CD8-positive, alpha-beta memory T cell (primary cell): ENCODE results near the gene MAP3K4. TPM values are rescaled to one million over a fixed set of nuclear protein-coding genes. Genes with fewer than 3 reads are reported as not detected.

ENCODE experiments used
- CTCF ChIA-PET: fragments of 350-600 bp; sonication (Branson Sonifier 250); formaldehyde crosslinking; loops from one replicate; lab custom pipeline; 2021; ENCODE audit warnings: antibody characterized with exemption; lab: Charles Lee
- POLR2A ChIA-PET: fragments of 350-600 bp; sonication (Branson Sonifier 250); formaldehyde crosslinking; loops from one replicate; lab custom pipeline; 2021; ENCODE audit warnings: antibody characterized with exemption; lab: Charles Lee
- DNase-seq, 5 donors: peaks; one replicate each; pipeline versions ENCODE4 v3.0.0 to v3.0.0-alpha.2; 2020 to 2022; ENCODE audit warnings: mixed read lengths in 1 of 5
- H3K27ac ChIP-seq: one replicate; pipeline ENCODE4 v1.7.0; 2013; ENCODE audit warnings: low read depth, mild to moderate bottlenecking, low read length, moderate library complexity
- H3K27me3 ChIP-seq: 2 replicates; pipeline ENCODE4 v1.7.0; 2013; ENCODE audit warnings: low read length, mild to moderate bottlenecking; ENCODE audit not compliant: insufficient read depth, poor library complexity, severe bottlenecking
- H3K36me3 ChIP-seq: 2 replicates; pipeline ENCODE4 v1.7.0; 2013; ENCODE audit warnings: mild to moderate bottlenecking, low read length, moderate library complexity; ENCODE audit not compliant: insufficient read depth
- H3K4me1 ChIP-seq: 2 replicates; pipeline ENCODE4 v1.7.0; 2013; ENCODE audit warnings: mild to moderate bottlenecking, low read length, moderate library complexity; ENCODE audit not compliant: insufficient read depth
- H3K4me3 ChIP-seq: 2 replicates; pipeline ENCODE4 v1.7.0; 2013; ENCODE audit warnings: mild to moderate bottlenecking, low read length
- H3K9me3 ChIP-seq: 2 replicates; pipeline ENCODE4 v1.7.0; 2013; ENCODE audit warnings: mild to moderate bottlenecking, low read length
- H3K27ac Mint-ChIP-seq, 8 donors: one replicate each; pipeline ENCODE4 v1.8.0; 2020 to 2021; ENCODE audit warnings: mixed read lengths in 8 of 8, mild to moderate bottlenecking in 6 of 8, inconsistent platforms in 3 of 8, moderate library complexity in 3 of 8
- H3K27me3 Mint-ChIP-seq, 2 donors: one replicate each; pipeline ENCODE4 v1.8.0; 2020 to 2021; ENCODE audit warnings: mixed read lengths in 2 of 2, mild to moderate bottlenecking in 1 of 2, moderate library complexity in 1 of 2
- H3K36me3 Mint-ChIP-seq, 3 donors: one replicate each; pipeline ENCODE4 v1.8.0; 2020 to 2021; ENCODE audit warnings: mixed read lengths in 3 of 3, inconsistent platforms in 1 of 3, mild to moderate bottlenecking in 1 of 3
- H3K4me1 Mint-ChIP-seq, 3 donors: one replicate each; pipeline ENCODE4 v1.8.0; 2020 to 2021; ENCODE audit warnings: mixed read lengths in 3 of 3, inconsistent platforms in 1 of 3, mild to moderate bottlenecking in 1 of 3
- H3K4me3 Mint-ChIP-seq, 7 donors: one replicate each; pipeline ENCODE4 v1.8.0; 2020 to 2021; ENCODE audit warnings: mixed read lengths in 7 of 7, mild to moderate bottlenecking in 6 of 7, moderate library complexity in 4 of 7, inconsistent platforms in 2 of 7
- H3K9me3 Mint-ChIP-seq, 5 donors: one replicate each; pipeline ENCODE4 v1.8.0; 2020 to 2022; ENCODE audit warnings: mixed read lengths in 5 of 5, mild to moderate bottlenecking in 3 of 5, moderate library complexity in 2 of 5, inconsistent platforms in 1 of 5
- polyA plus RNA-seq: library from polyadenylated mRNA; unstranded; fragments of 300-500 nt; fragmentation: Illumina TruSeq; gene quantifications from one replicate; pipeline ENCODE4 v1.2.3, GENCODE V29; 2021
- total RNA-seq, 2 experiments: library from RNA; stranded (reverse); gene quantifications; one replicate each; pipeline ENCODE4 v1.2.3, GENCODE V29; 2021

Gene MAP3K4
- total and polyA plus RNA-seq, 3 experiments from 2014 or later, result 13.0 to 46.2 (median 43.5) TPM

GRCh38 chr6:161105408-161105807, 113.8 kb downstream of the MAP3K4 start:
- H3K36me3 Mint-ChIP-seq, result peaks cover 29 to 90% (median 45%) of the 10 kb centered on the region in 3 donors
- DNase-seq, result no peak
- H3K27ac Mint-ChIP-seq, result peak overlapping the region in 2 of 8 donors; percentile 3 to 70
- Histone ChIP-seq H3K4me3 (no peak overlapping the region), H3K9me3 (no peaks in the 10 kb centered on the region), H3K36me3 (peaks cover 16% of the 10 kb centered on the region), H3K4me1 (no peaks in the 10 kb centered on the region), H3K27me3 (no peaks in the 10 kb centered on the region), H3K27ac (no peak overlapping the region)
- peaks cover 0 to 2% of the 10 kb centered on the region in 2 donors for H3K27me3 Mint-ChIP-seq
- ChIA-PET CTCF (no interaction called here), POLR2A (no interaction called here)
- no peaks in the 10 kb centered on the region for H3K9me3 Mint-ChIP-seq
- H3K4me1 Mint-ChIP-seq, result no peaks in the 10 kb centered on the region
- H3K4me3 Mint-ChIP-seq, result no peak overlapping the region

DNA sequence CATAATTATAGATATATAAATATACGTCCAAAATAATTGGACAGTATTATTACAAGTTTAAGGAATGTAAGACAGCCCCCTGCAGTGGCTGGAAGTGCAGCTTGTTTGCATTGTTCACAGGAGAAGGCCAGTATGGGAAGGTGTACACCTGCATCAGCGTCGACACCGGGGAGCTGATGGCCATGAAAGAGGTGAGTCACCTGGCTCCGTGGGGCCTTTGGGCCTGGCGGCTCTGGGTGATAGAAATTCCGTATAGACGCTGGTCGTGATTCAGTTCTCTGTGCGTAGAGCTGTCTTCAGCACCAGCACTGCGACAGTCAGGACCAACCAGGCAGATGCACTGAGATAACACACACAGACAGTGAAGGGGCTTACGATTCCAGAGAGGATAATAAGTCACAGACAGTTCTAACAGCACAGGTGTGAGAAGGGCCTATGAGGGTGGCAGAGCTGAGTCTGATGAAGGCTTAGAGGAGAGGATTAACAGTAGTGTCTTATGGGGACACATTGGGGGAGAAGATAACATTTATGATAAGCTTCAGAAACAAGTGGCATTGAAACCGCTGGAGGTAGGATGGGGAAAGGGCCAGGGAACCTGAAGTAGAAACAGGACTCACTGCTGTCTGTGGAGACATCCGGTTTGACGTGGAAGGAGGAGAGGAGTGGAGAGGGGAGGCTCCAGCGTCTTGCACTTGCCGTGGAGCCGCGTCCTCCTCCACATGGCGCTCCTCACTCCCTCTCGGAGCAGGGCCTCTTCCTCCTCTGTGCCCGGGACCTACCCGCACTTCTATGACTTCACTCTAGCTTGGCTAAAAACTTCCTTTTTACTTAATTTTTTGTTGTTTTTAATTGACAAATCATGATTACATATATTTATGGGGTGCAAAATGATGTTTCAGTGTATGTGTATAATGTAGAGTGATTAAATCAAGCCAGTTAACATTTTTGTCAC, 116.5 kb downstream of the MAP3K4 start:
- no peak overlapping the region for H3K4me3 ChIP-seq
- H3K4me3 Mint-ChIP-seq, result no peak overlapping the region
- H3K9me3 ChIP-seq, result no peaks in the 10 kb centered on the region
- POLR2A ChIA-PET, result no interaction called here
- H3K9me3 Mint-ChIP-seq, result no peaks in the 10 kb centered on the region
- peaks cover 31 to 95% (median 53%) of the 10 kb centered on the region in 3 donors for H3K36me3 Mint-ChIP-seq
- no peaks in the 10 kb centered on the region for H3K4me1 ChIP-seq
- H3K27ac Mint-ChIP-seq, result peak overlapping the region in 2 of 8 donors; percentile 2 to 26
- H3K27me3 Mint-ChIP-seq, result peaks cover 0 to 2% of the 10 kb centered on the region in 2 donors
- H3K4me1 Mint-ChIP-seq, result peaks cover 6 to 13% (median 12%) of the 10 kb centered on the region in 3 donors
- peaks cover 35% of the 10 kb centered on the region for H3K36me3 ChIP-seq
- CTCF ChIA-PET, result no interaction called here
- H3K27ac ChIP-seq, result no peak overlapping the region
- DNase-seq, result no peak
- H3K27me3 ChIP-seq, result no peaks in the 10 kb centered on the region

DNA sequence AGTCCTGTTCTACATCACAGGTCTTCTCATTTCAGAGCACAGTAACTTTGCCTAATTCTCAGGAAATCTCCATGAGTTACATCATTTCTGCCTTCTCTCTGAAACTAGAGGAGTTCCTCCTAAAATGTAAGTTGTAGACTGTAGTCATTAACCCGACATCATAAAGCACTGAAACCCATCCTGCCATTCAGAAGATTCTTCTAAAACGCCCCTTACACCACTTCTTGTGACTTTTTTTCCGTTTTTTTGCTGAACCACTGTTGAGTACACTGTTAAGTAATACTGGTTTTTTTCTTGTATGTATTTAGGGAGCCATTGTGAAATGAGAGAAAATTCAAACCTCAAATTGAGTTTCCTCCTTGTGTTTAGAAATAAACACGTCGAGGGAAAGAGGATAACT, 117.3 kb downstream of the MAP3K4 start:
- Histone ChIP-seq H3K36me3 (peaks cover 35% of the 10 kb centered on the region), H3K9me3 (no peaks in the 10 kb centered on the region), H3K27ac (no peak overlapping the region), H3K4me3 (no peak overlapping the region), H3K27me3 (no peaks in the 10 kb centered on the region), H3K4me1 (no peaks in the 10 kb centered on the region)
- no peak for DNase-seq
- POLR2A ChIA-PET, result no interaction called here
- Mint-ChIP-seq H3K27ac (peak overlapping the region in 2 of 8 donors; percentile 5 to 48), H3K4me3 (no peak overlapping the region), H3K4me1 (peaks cover 6 to 13% (median 12%) of the 10 kb centered on the region in 3 donors), H3K9me3 (no peaks in the 10 kb centered on the region), H3K36me3 (peaks cover 25 to 93% (median 47%) of the 10 kb centered on the region in 3 donors), H3K27me3 (peaks cover 0 to 2% of the 10 kb centered on the region in 2 donors)
- CTCF ChIA-PET, result no interaction called here

GRCh38 chr6:161109366-161109765, 117.8 kb downstream of the MAP3K4 start:
- no peak overlapping the region for H3K27ac Mint-ChIP-seq
- H3K4me3 ChIP-seq, result no peak overlapping the region
- CTCF ChIA-PET, result no interaction called here
- H3K27me3 Mint-ChIP-seq, result peaks cover 0 to 2% of the 10 kb centered on the region in 2 donors
- peaks cover 40% of the 10 kb centered on the region for H3K36me3 ChIP-seq
- no peaks in the 10 kb centered on the region for H3K9me3 Mint-ChIP-seq
- POLR2A ChIA-PET, result no interaction called here
- no peak overlapping the region for H3K4me3 Mint-ChIP-seq
- no peaks in the 10 kb centered on the region for H3K9me3 ChIP-seq
- peaks cover 25 to 95% (median 47%) of the 10 kb centered on the region in 3 donors for H3K36me3 Mint-ChIP-seq
- no peaks in the 10 kb centered on the region for H3K4me1 ChIP-seq
- DNase-seq, result no peak
- H3K27me3 ChIP-seq, result no peaks in the 10 kb centered on the region
- no peak overlapping the region for H3K27ac ChIP-seq
- H3K4me1 Mint-ChIP-seq, result peaks cover 6 to 13% (median 12%) of the 10 kb centered on the region in 3 donors

GRCh38 chr6:161110028-161110779, 118.6 kb downstream of the MAP3K4 start:
- Histone ChIP-seq H3K4me1 (no peaks in the 10 kb centered on the region), H3K27ac (no peak overlapping the region), H3K27me3 (no peaks in the 10 kb centered on the region), H3K9me3 (no peaks in the 10 kb centered on the region), H3K36me3 (peaks cover 47% of the 10 kb centered on the region), H3K4me3 (no peak overlapping the region)
- Mint-ChIP-seq H3K4me3 (no peak overlapping the region), H3K36me3 (peaks cover 25 to 98% (median 48%) of the 10 kb centered on the region in 3 donors), H3K27me3 (peaks cover 0 to 2% of the 10 kb centered on the region in 2 donors), H3K4me1 (peaks cover 6 to 13% (median 12%) of the 10 kb centered on the region in 3 donors), H3K9me3 (no peaks in the 10 kb centered on the region), H3K27ac (peak overlapping the region in 2 of 8 donors; percentile 10 to 41)
- no peak for DNase-seq
- POLR2A ChIA-PET, result no interaction called here
- CTCF ChIA-PET, result no interaction called here

DNA sequence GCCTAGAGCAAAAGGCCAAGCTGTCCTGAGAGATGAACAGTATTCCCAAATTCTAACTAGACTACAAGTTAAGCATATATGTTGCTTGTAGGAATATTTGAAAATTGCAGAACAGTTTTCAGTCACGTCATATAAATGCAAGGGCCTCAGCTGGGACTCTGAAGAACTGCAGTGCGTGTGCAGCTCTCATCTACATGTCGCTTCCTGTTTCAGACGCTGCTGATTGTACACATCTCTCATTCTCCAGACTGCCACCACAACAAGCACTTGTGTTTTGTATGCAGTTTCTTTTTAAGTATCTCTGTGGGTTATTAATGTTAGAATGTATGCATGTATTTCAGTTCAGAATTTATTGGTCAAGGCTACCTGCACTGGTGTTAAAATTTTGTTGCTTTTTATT, 119.7 kb downstream of the MAP3K4 start:
- Histone ChIP-seq H3K9me3 (no peaks in the 10 kb centered on the region), H3K27ac (no peak overlapping the region), H3K4me1 (no peaks in the 10 kb centered on the region), H3K36me3 (peaks cover 47% of the 10 kb centered on the region), H3K4me3 (no peak overlapping the region), H3K27me3 (no peaks in the 10 kb centered on the region)
- ChIA-PET CTCF (no interaction called here), POLR2A (no interaction called here)
- Mint-ChIP-seq H3K27ac (peak overlapping the region in 6 of 8 donors; percentile 25 to 87 (median 56)), H3K4me3 (peak overlapping the region in 1 of 7 donors; percentile 15), H3K4me1 (peaks cover 6 to 13% (median 12%) of the 10 kb centered on the region in 3 donors), H3K36me3 (peaks cover 31 to 98% (median 51%) of the 10 kb centered on the region in 3 donors), H3K27me3 (peaks cover 0 to 2% of the 10 kb centered on the region in 2 donors), H3K9me3 (no peaks in the 10 kb centered on the region)
- peak in 1 of 5 donors; percentile 10 for DNase-seq

GRCh38 chr6:161115468-161115867, 123.9 kb downstream of the MAP3K4 start:
- Mint-ChIP-seq H3K36me3 (peaks cover 43 to 97% (median 50%) of the 10 kb centered on the region in 3 donors), H3K4me1 (peaks cover 6 to 13% (median 12%) of the 10 kb centered on the region in 3 donors), H3K9me3 (peaks cover 1 to 15% (median 4%) of the 10 kb centered on the region in 5 donors), H3K4me3 (no peak overlapping the region), H3K27me3 (no peaks in the 10 kb centered on the region), H3K27ac (peak overlapping the region in 6 of 8 donors; percentile 2 to 65 (median 36))
- Histone ChIP-seq H3K4me1 (no peaks in the 10 kb centered on the region), H3K27ac (no peak overlapping the region), H3K36me3 (peaks cover 38% of the 10 kb centered on the region), H3K27me3 (no peaks in the 10 kb centered on the region), H3K9me3 (no peaks in the 10 kb centered on the region), H3K4me3 (no peak overlapping the region)
- ChIA-PET POLR2A (no interaction called here), CTCF (no interaction called here)
- DNase-seq, result no peak
